Neural crest cell (in vitro differentiated cells): ENCODE data around the gene TUBA3C. TPM values are rescaled to one million over a fixed set of nuclear protein-coding genes. Genes with fewer than 3 reads are reported as not detected.

Source experiments
- DNase-seq: peaks from one replicate; pipeline ENCODE4 v3.0.0; 2021; ENCODE audit warnings: low read depth, mixed read lengths, low spot score
- H3K27ac Mint-ChIP-seq: one replicate; pipeline ENCODE4 v1.8.0; 2021; ENCODE audit warnings: mild to moderate bottlenecking, mixed read lengths; ENCODE audit not compliant: unreplicated experiment
- H3K27me3 Mint-ChIP-seq: 2 replicates; pipeline ENCODE4 v1.8.0; 2021; ENCODE audit warnings: low read depth, mild to moderate bottlenecking, mixed read lengths
- H3K36me3 Mint-ChIP-seq: 2 replicates; pipeline ENCODE4 v1.8.0; 2021; ENCODE audit warnings: low read depth, mild to moderate bottlenecking, mixed read lengths
- H3K4me1 Mint-ChIP-seq: 2 replicates; pipeline ENCODE4 v1.8.0; 2021; ENCODE audit warnings: mixed read lengths
- H3K4me3 Mint-ChIP-seq: one replicate; pipeline ENCODE4 v1.8.0; 2021; ENCODE audit warnings: mild to moderate bottlenecking, mixed read lengths
- H3K9me3 Mint-ChIP-seq: 2 replicates; pipeline ENCODE4 v1.8.0; 2021; ENCODE audit warnings: mixed read lengths
- total RNA-seq: library from RNA; stranded (reverse); gene quantifications from 2 replicates; pipeline ENCODE4 v1.2.1, GENCODE V29; 2021
- TF ChIP-seq, protein P1 (sequence below): fragments of 200-600 bp; sonication (generic); conservative IDR thresholded peaks from 2 replicates; pipeline ENCODE4 v1.5.0; 2021; ENCODE audit warnings: antibody characterized with exemption, mild to moderate bottlenecking

Gene TUBA3C
- total RNA-seq, 1 donor from 2014 or later, result not detected

DNA sequence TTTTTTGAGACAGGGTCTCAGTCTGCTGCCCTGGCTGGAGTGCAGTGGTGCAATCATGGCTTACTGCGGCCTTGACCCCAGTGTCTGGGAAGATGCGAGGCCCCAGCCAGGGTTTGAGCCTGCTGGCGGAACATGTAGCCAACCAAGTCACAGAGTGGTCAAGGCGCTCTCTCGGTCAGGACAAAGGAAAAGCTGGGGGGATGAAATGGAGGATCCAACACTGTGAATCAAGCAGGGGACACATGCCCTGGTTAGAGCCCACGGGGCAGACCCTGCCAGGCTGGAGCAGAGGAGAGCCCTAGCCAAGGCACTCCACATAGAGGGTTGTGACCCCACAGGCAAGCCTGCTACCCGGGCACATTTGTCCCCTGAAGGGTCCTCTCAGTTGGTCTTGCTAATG is 10.1 kb downstream of the TUBA3C start:
- Mint-ChIP-seq H3K4me1 (no peaks in the 10 kb centered on the region), H3K9me3 (peaks cover 3% of the 10 kb centered on the region), H3K36me3 (peaks cover 5% of the 10 kb centered on the region), H3K27me3 (no peaks in the 10 kb centered on the region), H3K27ac (no peak overlapping the region), H3K4me3 (no peak overlapping the region)
- TF ChIP-seq, protein P1, sequence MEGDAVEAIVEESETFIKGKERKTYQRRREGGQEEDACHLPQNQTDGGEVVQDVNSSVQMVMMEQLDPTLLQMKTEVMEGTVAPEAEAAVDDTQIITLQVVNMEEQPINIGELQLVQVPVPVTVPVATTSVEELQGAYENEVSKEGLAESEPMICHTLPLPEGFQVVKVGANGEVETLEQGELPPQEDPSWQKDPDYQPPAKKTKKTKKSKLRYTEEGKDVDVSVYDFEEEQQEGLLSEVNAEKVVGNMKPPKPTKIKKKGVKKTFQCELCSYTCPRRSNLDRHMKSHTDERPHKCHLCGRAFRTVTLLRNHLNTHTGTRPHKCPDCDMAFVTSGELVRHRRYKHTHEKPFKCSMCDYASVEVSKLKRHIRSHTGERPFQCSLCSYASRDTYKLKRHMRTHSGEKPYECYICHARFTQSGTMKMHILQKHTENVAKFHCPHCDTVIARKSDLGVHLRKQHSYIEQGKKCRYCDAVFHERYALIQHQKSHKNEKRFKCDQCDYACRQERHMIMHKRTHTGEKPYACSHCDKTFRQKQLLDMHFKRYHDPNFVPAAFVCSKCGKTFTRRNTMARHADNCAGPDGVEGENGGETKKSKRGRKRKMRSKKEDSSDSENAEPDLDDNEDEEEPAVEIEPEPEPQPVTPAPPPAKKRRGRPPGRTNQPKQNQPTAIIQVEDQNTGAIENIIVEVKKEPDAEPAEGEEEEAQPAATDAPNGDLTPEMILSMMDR, result no peak
- no peak for DNase-seq

DNA sequence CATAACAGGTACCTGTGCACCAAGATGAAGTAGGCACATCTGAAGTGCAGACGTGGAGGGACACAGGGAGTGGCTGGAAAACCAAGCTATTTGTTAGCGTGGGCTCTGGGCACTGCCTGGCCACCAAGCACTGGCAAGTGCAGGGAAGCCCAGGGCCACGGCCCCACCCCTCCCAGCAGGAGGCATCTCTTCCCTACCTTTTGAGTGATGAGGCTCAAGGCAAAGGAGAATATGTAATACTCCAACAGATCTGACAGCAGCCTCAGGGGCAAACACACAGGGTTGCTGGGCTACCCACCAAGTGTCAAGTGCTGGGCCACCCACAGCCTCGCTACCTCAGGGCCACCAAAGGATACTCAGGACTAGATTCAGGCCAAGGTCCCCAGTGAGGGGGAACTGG is 11.6 kb downstream of the TUBA3C start:
- Mint-ChIP-seq H3K27ac (no peak overlapping the region), H3K27me3 (no peaks in the 10 kb centered on the region), H3K4me3 (no peak overlapping the region), H3K36me3 (peaks cover 2% of the 10 kb centered on the region), H3K9me3 (peaks cover 5% of the 10 kb centered on the region), H3K4me1 (no peaks in the 10 kb centered on the region)
- DNase-seq, result no peak
- TF ChIP-seq, protein P1, result no peak

- Mint-ChIP-seq H3K27ac (no peak overlapping the region), H3K27me3 (no peaks in the 10 kb centered on the region)
- TF ChIP-seq, protein P1, result no peak
Observed at GRCh38 chr13:19169496-19169895, 12.1 kb downstream of the TUBA3C start.

GRCh38 chr13:19161308-19161707 is 20.3 kb downstream of the TUBA3C start:
- no peaks in the 10 kb centered on the region for H3K27me3 Mint-ChIP-seq
- TF ChIP-seq, protein P1, result no peak
- peaks cover 9% of the 10 kb centered on the region for H3K9me3 Mint-ChIP-seq
- H3K27ac Mint-ChIP-seq, result no peak overlapping the region
- H3K4me1 Mint-ChIP-seq, result no peaks in the 10 kb centered on the region
- DNase-seq, result no peak
- no peak overlapping the region for H3K4me3 Mint-ChIP-seq
- H3K36me3 Mint-ChIP-seq, result peaks cover 11% of the 10 kb centered on the region

More at GRCh38 chr13:19169496-19169895, 12.1 kb downstream of the TUBA3C start:
- no peak for DNase-seq
- Mint-ChIP-seq H3K36me3 (peaks cover 2% of the 10 kb centered on the region), H3K9me3 (peaks cover 5% of the 10 kb centered on the region), H3K4me1 (no peaks in the 10 kb centered on the region), H3K4me3 (no peak overlapping the region)

GRCh38 chr13:19159761-19160420 is 21.7 kb downstream of the TUBA3C start:
- peaks cover 11% of the 10 kb centered on the region for H3K36me3 Mint-ChIP-seq
- H3K27me3 Mint-ChIP-seq, result no peaks in the 10 kb centered on the region
- H3K27ac Mint-ChIP-seq, result no peak overlapping the region
- H3K9me3 Mint-ChIP-seq, result peaks cover 7% of the 10 kb centered on the region
- H3K4me1 Mint-ChIP-seq, result no peaks in the 10 kb centered on the region
- DNase-seq, result no peak
- H3K4me3 Mint-ChIP-seq, result no peak overlapping the region
- TF ChIP-seq, protein P1, result no peak
